ENCODE data around the gene WDR91.

WDR91 gene

GRCh38 chr7:135197906-135198655 lies 13.2 kb downstream of the WDR91 start:
- DNase-seq (ENCODE audit: low read depth), result no peak

GRCh38 chr7:135197343-135197742 lies 14.0 kb downstream of the WDR91 start:
- DNase-seq (ENCODE audit: low read depth), result no peak

- no peak for DNase-seq (ENCODE audit: low read depth)
Observed at GRCh38 chr7:135195968-135196629, 15.2 kb downstream of the WDR91 start.

- DNase-seq (ENCODE audit: low read depth), result no peak
Observed at GRCh38 chr7:135195156-135195555, 16.2 kb downstream of the WDR91 start.

GRCh38 chr7:135194494-135195095 lies 16.7 kb downstream of the WDR91 start:
- no peak for DNase-seq (ENCODE audit: low read depth)

GRCh38 chr7:135193615-135194081 lies 17.7 kb downstream of the WDR91 start:
- DNase-seq (ENCODE audit: low read depth), result no peak

- no peak for DNase-seq (ENCODE audit: low read depth)
Observed at GRCh38 chr7:135192914-135193536, 18.3 kb downstream of the WDR91 start.

GRCh38 chr7:135190703-135191102 lies 20.6 kb downstream of the WDR91 start:
- DNase-seq (ENCODE audit: low read depth), result no peak

GRCh38 chr7:135189961-135190360 lies 21.4 kb downstream of the WDR91 start:
- no peak for DNase-seq (ENCODE audit: low read depth)

GRCh38 chr7:135189221-135189662 lies 22.1 kb downstream of the WDR91 start:
- no peak for DNase-seq (ENCODE audit: low read depth)

GRCh38 chr7:135188298-135188984 lies 22.9 kb downstream of the WDR91 start:
- DNase-seq (ENCODE audit: low read depth), result no peak

- DNase-seq (ENCODE audit: low read depth), result no peak
Observed at GRCh38 chr7:135186841-135187253, 24.5 kb downstream of the WDR91 start.

- no peak for DNase-seq (ENCODE audit: low read depth)
Observed at GRCh38 chr7:135186261-135186540, 25.1 kb downstream of the WDR91 start.

- no peak for DNase-seq (ENCODE audit: low read depth)
Observed at GRCh38 chr7:135185471-135186260, 25.7 kb downstream of the WDR91 start.

GRCh38 chr7:135184254-135184841 lies 27.0 kb downstream of the WDR91 start:
- no peak for DNase-seq (ENCODE audit: low read depth)

GRCh38 chr7:135183478-135183877 lies 27.8 kb downstream of the WDR91 start:
- DNase-seq (ENCODE audit: low read depth), result no peak

- DNase-seq (ENCODE audit: low read depth), result no peak
Observed at GRCh38 chr7:135181929-135182678, 29.2 kb downstream of the WDR91 start.

GRCh38 chr7:135181261-135181928 lies 29.9 kb downstream of the WDR91 start:
- no peak for DNase-seq (ENCODE audit: low read depth)

GRCh38 chr7:135180122-135180521 lies 31.2 kb downstream of the WDR91 start:
- DNase-seq (ENCODE audit: low read depth), result no peak
